Measurements from ENCODE around the gene SNRPA1.

Gene SNRPA1

DNA sequence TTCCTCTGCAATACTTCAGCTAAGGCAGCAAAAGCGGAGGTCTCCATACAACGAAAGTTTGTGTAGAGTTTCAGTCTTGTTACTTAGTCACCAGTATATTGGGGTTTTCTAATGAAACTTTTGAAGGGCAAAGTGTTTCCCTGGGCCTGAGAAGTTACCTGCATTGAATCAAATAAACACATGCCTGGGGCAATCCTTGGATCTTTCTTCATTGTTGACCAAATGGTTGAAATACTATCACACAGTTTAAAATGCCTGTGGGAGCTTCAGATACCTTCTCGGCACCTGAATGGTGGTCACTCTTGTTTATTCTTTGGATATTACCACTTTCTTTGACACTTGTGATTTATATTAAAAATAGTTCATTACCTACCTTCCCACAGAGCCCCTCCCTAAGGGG is 42.2 kb downstream of the SNRPA1 start:
- DNase-seq (ENCODE audit: low read depth): no peak
- TF ChIP-seq, protein P1, sequence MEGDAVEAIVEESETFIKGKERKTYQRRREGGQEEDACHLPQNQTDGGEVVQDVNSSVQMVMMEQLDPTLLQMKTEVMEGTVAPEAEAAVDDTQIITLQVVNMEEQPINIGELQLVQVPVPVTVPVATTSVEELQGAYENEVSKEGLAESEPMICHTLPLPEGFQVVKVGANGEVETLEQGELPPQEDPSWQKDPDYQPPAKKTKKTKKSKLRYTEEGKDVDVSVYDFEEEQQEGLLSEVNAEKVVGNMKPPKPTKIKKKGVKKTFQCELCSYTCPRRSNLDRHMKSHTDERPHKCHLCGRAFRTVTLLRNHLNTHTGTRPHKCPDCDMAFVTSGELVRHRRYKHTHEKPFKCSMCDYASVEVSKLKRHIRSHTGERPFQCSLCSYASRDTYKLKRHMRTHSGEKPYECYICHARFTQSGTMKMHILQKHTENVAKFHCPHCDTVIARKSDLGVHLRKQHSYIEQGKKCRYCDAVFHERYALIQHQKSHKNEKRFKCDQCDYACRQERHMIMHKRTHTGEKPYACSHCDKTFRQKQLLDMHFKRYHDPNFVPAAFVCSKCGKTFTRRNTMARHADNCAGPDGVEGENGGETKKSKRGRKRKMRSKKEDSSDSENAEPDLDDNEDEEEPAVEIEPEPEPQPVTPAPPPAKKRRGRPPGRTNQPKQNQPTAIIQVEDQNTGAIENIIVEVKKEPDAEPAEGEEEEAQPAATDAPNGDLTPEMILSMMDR (conservative IDR thresholded peaks at IDR 0.05; ENCODE audit: control insufficient read depth, insufficient read depth, low read depth, low read length): no peak
- peak overlapping the region; percentile 57 for H3K4me3 ChIP-seq (ENCODE audit: control insufficient read depth, low read depth, low read length)

DNA sequence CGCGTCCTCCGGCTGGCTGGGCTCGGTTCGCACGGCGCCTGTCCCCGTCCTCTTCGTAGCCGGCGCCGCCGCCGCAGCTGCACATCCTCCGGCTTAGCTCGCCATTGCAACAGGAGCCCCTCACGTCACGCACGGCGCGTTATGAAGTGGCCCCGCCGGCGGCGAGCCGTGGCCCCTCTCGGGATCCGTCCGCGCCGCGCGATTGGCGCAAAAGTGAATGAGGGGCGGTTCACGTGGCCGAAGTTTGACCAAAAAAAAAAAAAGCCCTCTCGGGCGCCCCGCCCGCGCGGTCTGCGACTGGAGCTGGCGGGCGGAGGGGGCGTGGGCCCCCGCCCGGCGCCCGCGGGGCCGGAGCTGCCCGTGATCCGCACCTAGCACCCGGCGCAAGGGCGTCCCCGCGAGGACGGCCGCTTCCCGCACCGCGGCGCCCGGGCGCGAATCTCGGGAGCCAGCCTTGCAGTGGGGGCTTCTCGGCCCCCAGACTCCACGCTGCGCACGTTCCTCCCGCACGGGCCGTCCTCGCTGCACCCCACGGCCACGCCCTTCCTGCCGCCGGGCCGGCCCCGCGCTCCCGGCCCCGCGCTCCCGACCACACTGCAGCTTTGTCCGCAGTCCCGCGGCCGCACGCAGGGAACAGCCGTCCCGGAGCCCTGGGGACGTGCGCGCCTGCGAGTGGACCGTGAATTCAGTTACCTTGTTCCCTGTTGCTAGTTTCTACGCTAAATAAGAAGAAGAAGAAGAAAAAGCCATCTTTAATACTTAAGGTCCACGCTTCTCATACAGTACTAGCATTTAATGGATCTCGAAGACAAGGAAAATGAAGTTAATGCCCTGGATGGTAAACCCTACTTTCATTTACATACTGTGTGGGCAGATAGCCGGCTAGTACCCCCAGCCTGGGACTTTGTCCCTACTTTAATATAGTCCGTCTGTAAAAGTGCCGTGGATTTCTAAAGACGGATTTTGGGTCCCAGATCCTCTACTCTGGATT is 42.9 kb downstream of the SNRPA1 start, which contains the start of gene CHSY1:
CHSY1 (minus strand) TSS at position 219 of the 991 bp plus-strand sequence. CDS start 592 bp downstream, outside the sequence.
- TF ChIP-seq, protein P1 (conservative IDR thresholded peaks at IDR 0.05; ENCODE audit: control insufficient read depth, insufficient read depth, low read depth, low read length): no peak
- DNase-seq (ENCODE audit: low read depth): peak; percentile 90
- H3K4me3 ChIP-seq (ENCODE audit: control insufficient read depth, low read depth, low read length): peak within 1 kb of the TSS; percentile 83

DNA sequence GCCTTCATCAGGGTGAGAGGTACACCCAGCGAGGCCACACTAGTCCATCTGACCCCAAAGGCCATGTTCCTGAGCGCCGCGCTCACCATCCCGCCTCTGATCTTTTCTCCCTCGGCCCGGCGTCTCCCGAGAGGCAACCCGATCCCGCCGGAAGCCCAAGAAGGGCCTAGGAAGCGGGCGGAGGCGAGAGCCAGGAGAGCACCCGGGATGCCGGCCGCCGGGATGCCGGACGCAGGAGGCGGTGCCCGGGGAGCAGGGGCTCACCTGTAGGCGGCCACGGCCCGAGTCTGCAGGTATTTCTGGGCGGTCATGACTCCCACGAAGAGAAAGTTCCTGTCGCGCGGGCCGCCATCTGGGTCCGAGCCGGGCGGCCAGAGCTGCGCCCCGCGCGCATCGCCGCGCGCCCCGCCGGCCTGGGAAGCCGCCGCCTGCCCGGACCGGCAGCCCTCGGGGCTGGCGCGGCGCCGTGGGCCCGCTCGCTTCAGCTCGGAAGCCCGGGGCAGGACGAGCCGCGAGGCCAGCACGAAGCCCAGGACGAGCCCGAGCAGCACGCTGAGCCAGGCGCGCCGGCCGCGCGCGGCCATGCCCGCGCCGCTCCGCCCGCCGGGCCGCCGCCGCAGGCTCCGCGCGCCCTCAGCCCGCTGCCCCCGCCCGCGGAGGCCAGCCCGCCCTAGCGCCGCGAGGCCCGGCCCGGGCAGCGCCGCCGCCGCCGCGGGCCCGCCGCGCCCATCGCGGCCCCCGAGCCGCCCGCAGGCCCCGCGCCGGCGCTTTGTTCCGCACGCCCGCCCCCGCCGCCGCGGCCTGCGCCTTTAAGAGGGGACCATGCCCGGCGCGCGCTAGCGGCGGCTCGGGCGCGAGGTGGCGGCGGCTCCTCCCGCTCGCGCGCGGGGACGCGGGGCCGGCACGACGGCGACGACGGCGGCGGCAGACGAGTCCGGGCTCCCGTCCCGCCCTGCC is 43.9 kb downstream of the SNRPA1 start:
- peak overlapping the region; percentile 83 for H3K4me3 ChIP-seq (ENCODE audit: control insufficient read depth, low read depth, low read length)
- TF ChIP-seq, protein P1 (conservative IDR thresholded peaks at IDR 0.05; ENCODE audit: control insufficient read depth, insufficient read depth, low read depth, low read length): no peak
- no peak for DNase-seq (ENCODE audit: low read depth)

DNA sequence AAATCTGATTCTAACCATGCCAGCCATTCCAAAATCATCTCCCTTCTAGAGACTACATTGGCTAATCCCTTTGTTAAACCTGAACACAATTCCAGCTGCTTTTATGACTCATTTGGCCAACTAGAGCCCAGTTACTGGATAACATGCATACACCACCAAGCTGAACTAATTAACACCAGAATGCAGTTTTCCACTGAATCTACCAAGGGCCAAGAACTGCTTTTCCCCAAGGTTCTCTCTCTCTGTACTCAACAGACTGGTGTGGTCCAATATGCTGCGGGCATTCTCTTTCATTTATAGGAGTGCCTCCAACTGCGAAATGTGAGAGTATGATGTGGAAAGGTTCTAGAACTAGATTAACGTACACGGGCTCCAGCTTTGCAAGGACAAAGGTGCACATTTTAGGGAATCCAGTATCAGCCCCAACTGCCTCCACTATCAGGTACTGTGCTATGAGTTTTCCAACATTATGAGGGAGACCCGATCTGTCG is 44.7 kb downstream of the SNRPA1 start:
- peak; percentile 92 for DNase-seq (ENCODE audit: low read depth)
- TF ChIP-seq, protein P1 (conservative IDR thresholded peaks at IDR 0.05; ENCODE audit: control insufficient read depth, insufficient read depth, low read depth, low read length): peak; percentile 3
- peak overlapping the region; percentile 83 for H3K4me3 ChIP-seq (ENCODE audit: control insufficient read depth, low read depth, low read length)

DNA sequence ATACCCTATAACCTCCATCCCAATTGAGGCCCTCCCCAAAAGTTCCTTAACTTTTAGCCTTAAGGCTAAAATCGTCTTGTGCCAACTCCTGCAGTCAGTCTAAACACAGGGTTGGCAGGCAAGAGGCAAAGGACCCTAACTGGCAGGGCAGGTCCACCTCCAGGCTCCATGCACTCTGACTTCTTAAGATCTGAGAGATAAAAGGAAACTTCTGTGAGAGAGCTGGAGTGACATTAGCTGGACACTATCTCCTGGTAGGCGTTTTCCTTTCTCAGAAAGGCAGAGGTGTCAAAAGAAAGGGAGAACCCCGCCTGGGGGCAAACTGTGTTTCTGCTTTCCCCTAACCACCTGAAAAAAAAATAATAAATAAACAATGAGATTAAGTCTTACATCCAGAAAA is 46.8 kb downstream of the SNRPA1 start:
- TF ChIP-seq, protein P1 (conservative IDR thresholded peaks at IDR 0.05; ENCODE audit: control insufficient read depth, insufficient read depth, low read depth, low read length): no peak
- no peak for DNase-seq (ENCODE audit: low read depth)
- H3K4me3 ChIP-seq (ENCODE audit: control insufficient read depth, low read depth, low read length): no peak overlapping the region
